GM23338 (cell line): ENCODE measurements around the gene CYP4F3.

Experiments
- EZH2 ChIP-seq: fragments of 200-600 bp; sonication (generic); IDR thresholded peaks from one replicate; pipeline ENCODE4 v1.8.0; 2017; ENCODE audit warnings: antibody characterized with exemption, mild to moderate bottlenecking, low read depth; ENCODE audit not compliant: unreplicated experiment
- POLR2AphosphoS5 ChIP-seq: IDR thresholded peaks from 2 replicates; pipeline ENCODE4 v1.6.1; 2016; ENCODE audit warnings: antibody characterized with exemption, low read depth
- TF ChIP-seq, protein P1 (sequence below), 2 experiments: fragments of 200-600 bp in 1 of 2; sonication (generic) in 1 of 2; conservative IDR thresholded peaks; 2 replicates each; pipeline versions ENCODE4 v1.5.1 to v1.6.1; 2016 to 2017; ENCODE audit warnings: antibody characterized with exemption in 2 of 2, low read depth in 2 of 2, mild to moderate bottlenecking in 2 of 2, moderate library complexity in 1 of 2
- TF ChIP-seq, protein P2 (sequence below): IDR thresholded peaks from one replicate; pipeline ENCODE4 v1.6.1; 2018; ENCODE audit warnings: antibody characterized with exemption; ENCODE audit not compliant: unreplicated experiment

DNA sequence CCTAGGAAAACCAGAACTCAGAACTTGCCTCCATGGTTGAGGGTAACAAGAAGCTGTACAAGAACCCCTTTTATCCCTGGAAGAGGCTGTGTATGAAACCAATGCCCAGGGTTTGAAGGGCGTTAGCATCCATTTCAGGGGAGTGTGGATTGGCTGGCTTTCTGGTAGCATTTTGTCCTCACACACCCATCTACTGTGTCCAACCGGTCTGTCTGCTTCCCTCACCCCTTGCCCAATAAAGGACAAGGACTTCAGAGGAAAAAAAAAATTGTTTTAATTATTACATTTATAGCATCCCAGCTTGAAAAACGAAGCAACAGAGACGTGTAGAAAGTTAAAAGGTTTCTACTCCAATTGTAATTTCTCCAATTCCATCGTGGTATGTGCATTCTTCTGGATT is 28.4 kb upstream of the CYP4F3 start:
- TF ChIP-seq, protein P1, sequence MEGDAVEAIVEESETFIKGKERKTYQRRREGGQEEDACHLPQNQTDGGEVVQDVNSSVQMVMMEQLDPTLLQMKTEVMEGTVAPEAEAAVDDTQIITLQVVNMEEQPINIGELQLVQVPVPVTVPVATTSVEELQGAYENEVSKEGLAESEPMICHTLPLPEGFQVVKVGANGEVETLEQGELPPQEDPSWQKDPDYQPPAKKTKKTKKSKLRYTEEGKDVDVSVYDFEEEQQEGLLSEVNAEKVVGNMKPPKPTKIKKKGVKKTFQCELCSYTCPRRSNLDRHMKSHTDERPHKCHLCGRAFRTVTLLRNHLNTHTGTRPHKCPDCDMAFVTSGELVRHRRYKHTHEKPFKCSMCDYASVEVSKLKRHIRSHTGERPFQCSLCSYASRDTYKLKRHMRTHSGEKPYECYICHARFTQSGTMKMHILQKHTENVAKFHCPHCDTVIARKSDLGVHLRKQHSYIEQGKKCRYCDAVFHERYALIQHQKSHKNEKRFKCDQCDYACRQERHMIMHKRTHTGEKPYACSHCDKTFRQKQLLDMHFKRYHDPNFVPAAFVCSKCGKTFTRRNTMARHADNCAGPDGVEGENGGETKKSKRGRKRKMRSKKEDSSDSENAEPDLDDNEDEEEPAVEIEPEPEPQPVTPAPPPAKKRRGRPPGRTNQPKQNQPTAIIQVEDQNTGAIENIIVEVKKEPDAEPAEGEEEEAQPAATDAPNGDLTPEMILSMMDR (conservative IDR thresholded peaks at IDR 0.05; ENCODE audit: low read depth in 2 of 2) = no peak
- TF ChIP-seq EZH2 (no peak), POLR2AphosphoS5 (no peak)
- TF ChIP-seq, protein P2, sequence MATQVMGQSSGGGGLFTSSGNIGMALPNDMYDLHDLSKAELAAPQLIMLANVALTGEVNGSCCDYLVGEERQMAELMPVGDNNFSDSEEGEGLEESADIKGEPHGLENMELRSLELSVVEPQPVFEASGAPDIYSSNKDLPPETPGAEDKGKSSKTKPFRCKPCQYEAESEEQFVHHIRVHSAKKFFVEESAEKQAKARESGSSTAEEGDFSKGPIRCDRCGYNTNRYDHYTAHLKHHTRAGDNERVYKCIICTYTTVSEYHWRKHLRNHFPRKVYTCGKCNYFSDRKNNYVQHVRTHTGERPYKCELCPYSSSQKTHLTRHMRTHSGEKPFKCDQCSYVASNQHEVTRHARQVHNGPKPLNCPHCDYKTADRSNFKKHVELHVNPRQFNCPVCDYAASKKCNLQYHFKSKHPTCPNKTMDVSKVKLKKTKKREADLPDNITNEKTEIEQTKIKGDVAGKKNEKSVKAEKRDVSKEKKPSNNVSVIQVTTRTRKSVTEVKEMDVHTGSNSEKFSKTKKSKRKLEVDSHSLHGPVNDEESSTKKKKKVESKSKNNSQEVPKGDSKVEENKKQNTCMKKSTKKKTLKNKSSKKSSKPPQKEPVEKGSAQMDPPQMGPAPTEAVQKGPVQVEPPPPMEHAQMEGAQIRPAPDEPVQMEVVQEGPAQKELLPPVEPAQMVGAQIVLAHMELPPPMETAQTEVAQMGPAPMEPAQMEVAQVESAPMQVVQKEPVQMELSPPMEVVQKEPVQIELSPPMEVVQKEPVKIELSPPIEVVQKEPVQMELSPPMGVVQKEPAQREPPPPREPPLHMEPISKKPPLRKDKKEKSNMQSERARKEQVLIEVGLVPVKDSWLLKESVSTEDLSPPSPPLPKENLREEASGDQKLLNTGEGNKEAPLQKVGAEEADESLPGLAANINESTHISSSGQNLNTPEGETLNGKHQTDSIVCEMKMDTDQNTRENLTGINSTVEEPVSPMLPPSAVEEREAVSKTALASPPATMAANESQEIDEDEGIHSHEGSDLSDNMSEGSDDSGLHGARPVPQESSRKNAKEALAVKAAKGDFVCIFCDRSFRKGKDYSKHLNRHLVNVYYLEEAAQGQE = no peak
